Mesendoderm (in vitro differentiated cells): ENCODE measurements around the gene MAST4.

Source experiments
- DNase-seq: peaks from one replicate; pipeline ENCODE4 v3.0.0; 2013
- H2AK5ac ChIP-seq: 2 replicates; pipeline ENCODE4 v1.6.1; 2013; ENCODE audit warnings: low read length, inconsistent platforms
- H2BK120ac ChIP-seq: 2 replicates; pipeline ENCODE4 v1.6.1; 2013; ENCODE audit warnings: low read depth, mild to moderate bottlenecking, low read length, moderate library complexity, mixed read lengths
- H2BK15ac ChIP-seq: replicated peaks from 2 replicates; pipeline ENCODE4 v1.6.1; 2013; ENCODE audit warnings: low read depth, mild to moderate bottlenecking, moderate library complexity
- H2BK5ac ChIP-seq: 2 replicates; pipeline ENCODE4 v1.6.1; 2013; ENCODE audit warnings: low read length, inconsistent platforms
- H3K18ac ChIP-seq: 2 replicates; pipeline ENCODE4 v1.6.1; 2013; ENCODE audit warnings: mild to moderate bottlenecking, low read length, mixed read lengths
- H3K23ac ChIP-seq: one replicate; pipeline ENCODE4 v1.6.1; 2013; ENCODE audit warnings: low read length
- H3K27ac ChIP-seq: 2 replicates; pipeline ENCODE4 v1.5.1; 2013; ENCODE audit warnings: low read depth, mild to moderate bottlenecking, inconsistent platforms, low read length, moderate library complexity
- H3K27me3 ChIP-seq: 2 replicates; pipeline ENCODE4 v1.6.1; 2013; ENCODE audit warnings: low read length, control low read depth, mild to moderate bottlenecking, inconsistent platforms; ENCODE audit not compliant: insufficient read depth, poor library complexity
- H3K36me3 ChIP-seq: 2 replicates; pipeline ENCODE4 v1.6.1; 2013; ENCODE audit warnings: low read length, inconsistent platforms; ENCODE audit not compliant: control insufficient read depth, insufficient read depth
- H3K4ac ChIP-seq: one replicate; pipeline ENCODE4 v1.6.1; 2013; ENCODE audit warnings: low read depth, mild to moderate bottlenecking, low read length, moderate library complexity
- H3K4me1 ChIP-seq: 2 replicates; pipeline ENCODE4 v1.6.1; 2013; ENCODE audit warnings: low read depth, low read length, inconsistent platforms; ENCODE audit not compliant: control insufficient read depth
- H3K4me2 ChIP-seq: 2 replicates; pipeline ENCODE4 v1.6.1; 2013; ENCODE audit warnings: low read length
- H3K4me3 ChIP-seq: 2 replicates; pipeline ENCODE4 v1.5.1; 2013; ENCODE audit warnings: mild to moderate bottlenecking, low read length
- H3K56ac ChIP-seq: one replicate; pipeline ENCODE4 v1.6.1; 2013; ENCODE audit warnings: low read length
- H3K79me1 ChIP-seq: 2 replicates; pipeline ENCODE4 v1.6.1; 2013; ENCODE audit warnings: low read length, inconsistent platforms
- H3K79me2 ChIP-seq: 2 replicates; pipeline ENCODE4 v1.6.1; 2013; ENCODE audit warnings: mild to moderate bottlenecking, low read length; ENCODE audit not compliant: control insufficient read depth, insufficient read depth
- H3K9ac ChIP-seq: 2 replicates; pipeline ENCODE4 v1.6.1; 2013; ENCODE audit warnings: low read length, inconsistent platforms
- H4K5ac ChIP-seq: one replicate; pipeline ENCODE4 v1.6.1; 2013; ENCODE audit warnings: low read length
- H4K8ac ChIP-seq: one replicate; pipeline ENCODE4 v1.6.1; 2013; ENCODE audit warnings: low read depth, mild to moderate bottlenecking, control low read depth, low read length, moderate library complexity
- WGBS: extraction: QIAGEN DNeasy Blood & Tissue Kit; methylation state at CpG from one replicate; pipeline ENCODE4 v1.1.7; 2013; ENCODE audit warnings: low lambda C conversion rate, missing lambda C conversion rate; ENCODE audit not compliant: insufficient coverage; ENCODE audit errors: extremely low coverage; 5-methylcytosine and 5-hydroxymethylcytosine counted together

Gene MAST4

DNA sequence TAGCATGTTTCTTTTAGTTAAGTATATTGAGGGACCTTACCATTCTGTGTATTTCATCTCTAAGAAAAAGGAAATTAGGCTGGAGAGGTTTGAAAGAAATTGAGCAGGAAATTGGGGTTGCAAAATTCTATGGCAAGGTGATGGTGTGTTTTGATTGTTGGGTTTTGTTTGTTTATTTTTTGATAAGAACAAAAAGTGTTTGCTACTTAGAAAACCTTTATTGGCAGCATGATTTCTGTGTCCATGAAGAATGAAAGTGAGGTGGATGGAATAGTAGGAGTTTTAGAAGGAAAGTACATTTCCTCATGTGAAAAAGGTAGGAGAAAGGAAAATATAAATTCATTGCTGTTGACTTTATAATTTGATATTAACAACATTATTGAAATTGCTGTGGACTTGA lies 433.3 kb downstream of the MAST4 start:
- H2BK120ac ChIP-seq, result no peak overlapping the region
- DNase-seq, result no peak
- H3K27me3 ChIP-seq, result no peaks in the 10 kb centered on the region
- H3K36me3 ChIP-seq, result no peaks in the 10 kb centered on the region
- no peaks in the 10 kb centered on the region for H3K79me2 ChIP-seq
- no peak overlapping the region for H2BK15ac ChIP-seq
- H3K56ac ChIP-seq, result no peak overlapping the region
- H3K9ac ChIP-seq, result no peak overlapping the region
- H2AK5ac ChIP-seq, result no peak overlapping the region
- no peak overlapping the region for H3K27ac ChIP-seq
- H3K18ac ChIP-seq, result no peak overlapping the region
- no peak overlapping the region for H3K23ac ChIP-seq
- no peak overlapping the region for H4K8ac ChIP-seq
- no peak overlapping the region for H3K4me3 ChIP-seq
- H3K4me1 ChIP-seq, result no peaks in the 10 kb centered on the region
- H3K4me2 ChIP-seq, result no peak overlapping the region
- no peak overlapping the region for H4K5ac ChIP-seq
- H2BK5ac ChIP-seq, result no peak overlapping the region
- no peak overlapping the region for H3K4ac ChIP-seq
- no peaks in the 10 kb centered on the region for H3K79me1 ChIP-seq

DNA sequence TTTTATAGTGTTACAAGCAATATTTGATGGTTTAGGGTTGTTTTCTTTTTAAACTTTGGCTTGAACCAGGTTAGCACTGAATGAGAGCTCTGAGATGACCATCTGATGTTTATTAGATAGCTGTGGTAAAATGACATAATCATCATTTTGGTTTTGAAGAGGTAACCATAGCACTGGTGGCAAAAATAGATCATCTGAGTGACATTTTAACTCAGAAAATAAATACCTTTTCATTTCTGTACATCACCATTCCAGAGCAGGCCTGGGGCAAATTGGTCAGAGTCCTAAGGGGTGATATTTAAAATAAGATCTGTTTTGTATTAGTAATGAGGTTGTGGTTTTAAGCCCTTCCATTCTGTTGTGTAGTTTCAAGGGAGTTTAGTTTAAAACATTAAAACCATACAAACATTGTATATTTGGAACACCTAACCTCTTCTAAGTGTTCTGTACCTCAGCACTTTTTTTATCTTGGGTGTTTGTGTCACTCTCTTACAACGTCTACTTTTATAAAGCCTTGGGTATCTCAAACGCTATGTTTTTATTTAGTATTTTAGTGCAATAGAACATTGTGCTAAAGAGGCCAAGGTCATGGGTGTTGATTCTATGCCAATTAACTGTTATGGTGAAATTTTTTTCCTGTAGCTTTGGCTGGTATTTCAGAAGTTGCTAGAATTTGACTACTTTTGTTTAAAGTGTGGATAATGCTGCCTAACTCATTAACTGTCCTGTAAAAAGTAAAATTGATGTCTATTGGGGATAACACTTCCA lies 434.3 kb downstream of the MAST4 start:
- Histone ChIP-seq H3K56ac (no peak overlapping the region), H3K27ac (no peak overlapping the region), H2BK15ac (no peak overlapping the region), H3K9ac (no peak overlapping the region), H3K36me3 (no peaks in the 10 kb centered on the region), H2BK5ac (no peak overlapping the region), H3K23ac (no peak overlapping the region), H4K5ac (no peak overlapping the region), H3K79me2 (no peaks in the 10 kb centered on the region), H3K4ac (no peak overlapping the region), H3K4me3 (no peak overlapping the region), H3K27me3 (no peaks in the 10 kb centered on the region), H2AK5ac (no peak overlapping the region), H2BK120ac (no peak overlapping the region), H3K18ac (no peak overlapping the region), H3K4me2 (no peak overlapping the region), H4K8ac (no peak overlapping the region), H3K79me1 (no peaks in the 10 kb centered on the region), H3K4me1 (no peaks in the 10 kb centered on the region)
- DNase-seq, result no peak
- no CpG with 5 or more reads among the region's 2 CpGs for WGBS

DNA sequence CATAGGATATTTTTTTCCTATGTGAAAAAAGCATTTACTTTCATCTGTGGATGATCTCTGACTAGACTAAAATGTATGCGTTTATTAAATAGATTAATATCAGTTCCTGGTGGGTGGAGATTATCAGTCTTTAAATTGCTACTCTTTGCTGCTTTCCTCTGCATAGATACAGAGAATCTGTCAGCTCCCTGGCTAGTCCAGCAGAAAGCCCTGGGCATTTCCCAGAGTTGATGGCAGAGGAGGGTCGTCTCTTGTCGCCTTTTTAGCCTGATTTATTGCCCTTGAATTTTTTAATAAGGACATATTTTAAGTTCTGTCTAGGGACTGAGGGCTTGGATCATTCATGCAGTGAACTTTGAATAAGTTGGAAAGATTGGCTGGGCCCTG lies 434.9 kb downstream of the MAST4 start:
- H3K4me1 ChIP-seq, result no peaks in the 10 kb centered on the region
- H3K4me3 ChIP-seq, result no peak overlapping the region
- H3K4me2 ChIP-seq, result no peak overlapping the region
- H4K8ac ChIP-seq, result no peak overlapping the region
- H3K23ac ChIP-seq, result no peak overlapping the region
- DNase-seq, result no peak
- H3K79me2 ChIP-seq, result no peaks in the 10 kb centered on the region
- H2AK5ac ChIP-seq, result no peak overlapping the region
- H3K27me3 ChIP-seq, result no peaks in the 10 kb centered on the region
- no peak overlapping the region for H3K18ac ChIP-seq
- H3K56ac ChIP-seq, result no peak overlapping the region
- H2BK15ac ChIP-seq, result no peak overlapping the region
- no peak overlapping the region for H4K5ac ChIP-seq
- H2BK5ac ChIP-seq, result no peak overlapping the region
- H3K9ac ChIP-seq, result no peak overlapping the region
- no peak overlapping the region for H2BK120ac ChIP-seq
- H3K27ac ChIP-seq, result no peak overlapping the region
- H3K4ac ChIP-seq, result no peak overlapping the region
- no peaks in the 10 kb centered on the region for H3K79me1 ChIP-seq
- no peaks in the 10 kb centered on the region for H3K36me3 ChIP-seq
- WGBS, result no CpG with 5 or more reads among the region's 3 CpGs

DNA sequence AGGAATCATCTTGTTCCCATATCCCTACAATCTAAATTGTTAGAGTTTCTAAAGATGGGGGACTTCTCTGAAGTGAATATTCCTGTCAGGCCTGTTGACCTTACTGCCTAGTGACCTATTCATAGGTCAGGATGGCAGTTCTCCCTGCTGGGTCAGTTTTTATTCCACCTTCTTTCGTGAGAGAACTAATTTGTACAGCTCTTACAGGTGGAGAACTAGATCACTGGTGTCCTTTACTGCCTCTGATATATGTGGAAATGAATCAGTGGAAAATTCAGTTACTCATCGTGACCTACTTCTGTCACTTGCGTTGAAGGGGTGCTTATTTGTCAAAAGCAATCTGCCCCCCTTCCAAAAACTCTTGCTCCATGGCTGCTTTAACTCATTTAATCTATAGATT lies 435.5 kb downstream of the MAST4 start:
- no peak overlapping the region for H2BK5ac ChIP-seq
- H3K79me1 ChIP-seq, result no peaks in the 10 kb centered on the region
- H3K79me2 ChIP-seq, result no peaks in the 10 kb centered on the region
- no peak overlapping the region for H3K27ac ChIP-seq
- H3K4ac ChIP-seq, result no peak overlapping the region
- no peak overlapping the region for H3K4me3 ChIP-seq
- H3K4me1 ChIP-seq, result no peaks in the 10 kb centered on the region
- no peak overlapping the region for H3K18ac ChIP-seq
- no peak overlapping the region for H4K5ac ChIP-seq
- no peaks in the 10 kb centered on the region for H3K36me3 ChIP-seq
- no peak overlapping the region for H3K56ac ChIP-seq
- no peak for DNase-seq
- H2AK5ac ChIP-seq, result no peak overlapping the region
- H2BK15ac ChIP-seq, result no peak overlapping the region
- no CpG with 5 or more reads among the region's 3 CpGs for WGBS
- no peak overlapping the region for H2BK120ac ChIP-seq
- H3K9ac ChIP-seq, result no peak overlapping the region
- no peak overlapping the region for H3K4me2 ChIP-seq
- no peak overlapping the region for H4K8ac ChIP-seq
- H3K23ac ChIP-seq, result no peak overlapping the region
- no peaks in the 10 kb centered on the region for H3K27me3 ChIP-seq

- no peak for DNase-seq
- no CpG with 5 or more reads among the region's 2 CpGs for WGBS
Observed at GRCh38 chr5:67032921-67033664, 436.9 kb downstream of the MAST4 start.

More at GRCh38 chr5:67032921-67033664, 436.9 kb downstream of the MAST4 start:
- Histone ChIP-seq H2BK120ac (no peak overlapping the region), H4K8ac (no peak overlapping the region), H2BK5ac (no peak overlapping the region), H3K36me3 (no peaks in the 10 kb centered on the region), H3K9ac (no peak overlapping the region), H3K56ac (no peak overlapping the region), H3K23ac (no peak overlapping the region), H3K18ac (no peak overlapping the region), H3K4me1 (no peaks in the 10 kb centered on the region), H2AK5ac (no peak overlapping the region), H3K79me2 (no peaks in the 10 kb centered on the region), H4K5ac (no peak overlapping the region), H3K4ac (no peak overlapping the region), H3K27ac (no peak overlapping the region), H3K27me3 (no peaks in the 10 kb centered on the region), H3K4me3 (no peak overlapping the region), H3K79me1 (no peaks in the 10 kb centered on the region), H2BK15ac (no peak overlapping the region), H3K4me2 (no peak overlapping the region)
